Esophagus squamous epithelium (tissue), 5 donors: ENCODE data around the gene CYSTM1. TPM values are rescaled to one million over a fixed set of nuclear protein-coding genes. Genes with fewer than 3 reads are reported as not detected.

ENCODE experiments used
- DNase-seq: peaks from one replicate; lab custom pipeline; 2025; lab: John Stamatoyannopoulos, UW
- H3K27ac ChIP-seq, 4 donors: fragments of 200-600 bp; sonication (generic); one replicate each; pipeline ENCODE4 v1.5.1; 2016 to 2019; ENCODE audit warnings: mild to moderate bottlenecking in 1 of 4
- H3K27me3 ChIP-seq, 4 donors: fragments of 200-600 bp; sonication (generic); 1 replicate in 3 of 4; 2 replicates in 1 of 4; pipeline versions ENCODE4 v1.5.1 to v1.6.0; 2017 to 2021; ENCODE audit warnings: antibody characterized with exemption in 1 of 4
- H3K36me3 ChIP-seq, 3 donors: fragments of 200-600 bp; sonication (generic); one replicate each; pipeline ENCODE4 v1.5.1; 2016 to 2019
- H3K4me1 ChIP-seq, 3 donors: fragments of 200-600 bp; sonication (generic); one replicate each; pipeline ENCODE4 v1.5.1; 2017 to 2019
- H3K4me3 ChIP-seq, 4 donors: fragments of 200-600 bp; sonication (generic); 1 replicate in 3 of 4; 2 replicates in 1 of 4; pipeline ENCODE4 v1.5.1; 2016 to 2019; ENCODE audit warnings: mild to moderate bottlenecking in 2 of 4, moderate library complexity in 1 of 4
- H3K9me3 ChIP-seq, 3 donors: fragments of 200-600 bp; sonication (generic); one replicate each; pipeline ENCODE4 v1.5.1; 2016 to 2019
- POLR2A ChIP-seq, 4 donors: fragments of 450-650 bp; IDR thresholded peaks; one replicate each; pipeline ENCODE4 v1.6.1; 2017; ENCODE audit warnings: antibody characterized with exemption in 4 of 4, mild to moderate bottlenecking in 4 of 4, moderate library complexity in 3 of 4
- WGBS, 2 donors: methylation state at CpG; one replicate each; pipeline ENCODE4 v1.1.5; 2018; 5-methylcytosine and 5-hydroxymethylcytosine counted together
- intact Hi-C: fragments of 100-400 bp; cut with DNase I; formaldehyde crosslinking; loops from one replicate; pipeline ENCODE4 v1.15.0; 2022
- total RNA-seq, 4 donors: library from RNA; depleted of rRNA; stranded (reverse); fragments of >200 nt; gene quantifications; one replicate each; pipeline ENCODE4 v1.1.0, GENCODE V29; 2016
- TF ChIP-seq, protein P1 (sequence below), 6 experiments: fragments of 450-650 bp in 4 of 6; fragments of 200-600 bp in 2 of 6; sonication (generic) in 2 of 6; IDR thresholded peaks; one replicate each; pipeline ENCODE4 v1.5.1; 2016 to 2019; ENCODE audit warnings: antibody characterized with exemption in 6 of 6, mild to moderate bottlenecking in 4 of 6, moderate library complexity in 4 of 6
- donor health status: DM: yes; HTN: yes; CAD: no.

The CYSTM1 gene
- total RNA-seq, 4 donors from 2014 or later, result 2.6 to 22.5 (median 12.8) TPM

DNA sequence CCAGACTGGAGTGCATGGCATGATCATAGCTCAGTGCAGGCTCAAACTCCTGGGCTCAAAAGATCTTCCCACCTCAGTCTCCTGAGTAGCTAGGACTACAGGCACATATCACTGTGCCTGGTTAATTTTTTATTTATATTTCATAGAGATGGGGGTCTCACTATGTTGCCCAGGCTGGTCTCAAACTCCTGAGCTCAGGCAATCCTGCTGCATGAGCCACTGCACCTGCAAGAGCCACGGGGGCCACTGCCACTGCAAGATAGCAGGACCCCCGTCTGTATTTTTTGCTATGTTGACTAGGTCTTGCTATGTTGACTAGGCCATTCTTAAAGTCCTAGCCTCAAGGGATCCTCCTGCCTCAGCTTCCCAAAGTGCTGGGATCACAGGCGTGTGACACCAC lies 6.5 kb downstream of the CYSTM1 start:
- Histone ChIP-seq H3K4me3 (no peak overlapping the region), H3K36me3 (no peaks in the 10 kb centered on the region), H3K4me1 (peaks cover 0 to 56% (median 6%) of the 10 kb centered on the region in 3 donors), H3K9me3 (no peaks in the 10 kb centered on the region), H3K27ac (peak overlapping the region in 2 of 4 donors; percentile 34 to 44), H3K27me3 (no peaks in the 10 kb centered on the region)
- intact Hi-C loops, result no loop called here
- no peak for TF ChIP-seq POLR2A (IDR thresholded peaks at IDR 0.05)
- TF ChIP-seq, protein P1, sequence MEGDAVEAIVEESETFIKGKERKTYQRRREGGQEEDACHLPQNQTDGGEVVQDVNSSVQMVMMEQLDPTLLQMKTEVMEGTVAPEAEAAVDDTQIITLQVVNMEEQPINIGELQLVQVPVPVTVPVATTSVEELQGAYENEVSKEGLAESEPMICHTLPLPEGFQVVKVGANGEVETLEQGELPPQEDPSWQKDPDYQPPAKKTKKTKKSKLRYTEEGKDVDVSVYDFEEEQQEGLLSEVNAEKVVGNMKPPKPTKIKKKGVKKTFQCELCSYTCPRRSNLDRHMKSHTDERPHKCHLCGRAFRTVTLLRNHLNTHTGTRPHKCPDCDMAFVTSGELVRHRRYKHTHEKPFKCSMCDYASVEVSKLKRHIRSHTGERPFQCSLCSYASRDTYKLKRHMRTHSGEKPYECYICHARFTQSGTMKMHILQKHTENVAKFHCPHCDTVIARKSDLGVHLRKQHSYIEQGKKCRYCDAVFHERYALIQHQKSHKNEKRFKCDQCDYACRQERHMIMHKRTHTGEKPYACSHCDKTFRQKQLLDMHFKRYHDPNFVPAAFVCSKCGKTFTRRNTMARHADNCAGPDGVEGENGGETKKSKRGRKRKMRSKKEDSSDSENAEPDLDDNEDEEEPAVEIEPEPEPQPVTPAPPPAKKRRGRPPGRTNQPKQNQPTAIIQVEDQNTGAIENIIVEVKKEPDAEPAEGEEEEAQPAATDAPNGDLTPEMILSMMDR (IDR thresholded peaks at IDR 0.05), result no peak
- WGBS, 2 donors, result 93 to 98% methylated on average over 3 of the region's 3 CpGs
- no peak for DNase-seq

DNA sequence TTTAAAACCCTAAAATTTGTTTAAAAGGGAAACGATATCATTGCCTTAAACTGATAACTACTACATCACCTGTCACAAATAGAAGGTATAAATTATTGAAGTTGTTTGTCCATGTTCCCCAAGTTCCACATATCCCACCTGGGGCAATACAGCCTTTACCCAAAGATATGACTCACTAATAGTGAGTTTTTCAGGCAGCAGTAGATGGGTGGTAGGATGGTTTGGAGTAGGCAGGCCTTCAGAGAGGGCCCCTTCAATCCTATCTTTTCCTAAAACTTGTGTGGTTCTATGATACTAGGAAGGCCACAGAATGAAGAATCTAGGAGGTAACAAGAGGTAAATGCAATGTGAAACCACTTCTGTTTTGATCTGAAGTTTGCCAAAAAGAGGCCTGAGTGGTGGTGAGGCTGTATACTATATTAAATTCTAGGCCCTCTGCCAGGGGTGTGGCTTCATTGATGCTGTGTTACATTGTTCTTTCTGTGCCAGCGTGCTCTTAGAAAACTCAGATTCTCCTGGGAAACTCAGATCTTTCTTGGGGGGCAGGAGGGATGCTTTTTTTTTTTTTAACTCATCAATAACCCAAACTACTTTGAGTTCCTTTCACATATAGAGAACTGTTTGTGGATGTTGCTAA lies 7.2 kb downstream of the CYSTM1 start:
- no peak for DNase-seq
- no peaks in the 10 kb centered on the region for H3K36me3 ChIP-seq
- TF ChIP-seq, protein P1 (IDR thresholded peaks at IDR 0.05), result no peak
- no peak for TF ChIP-seq POLR2A (IDR thresholded peaks at IDR 0.05)
- H3K27ac ChIP-seq, result peak overlapping the region in 3 of 4 donors; percentile 1 to 49 (median 33)
- 51 to 58% methylated on average over 2 of the region's 2 CpGs for WGBS, 2 donors
- H3K4me1 ChIP-seq, result peaks cover 0 to 51% (median 6%) of the 10 kb centered on the region in 3 donors
- intact Hi-C loops, result no loop called here
- H3K9me3 ChIP-seq, result no peaks in the 10 kb centered on the region
- H3K27me3 ChIP-seq, result no peaks in the 10 kb centered on the region
- H3K4me3 ChIP-seq, result no peak overlapping the region

DNA sequence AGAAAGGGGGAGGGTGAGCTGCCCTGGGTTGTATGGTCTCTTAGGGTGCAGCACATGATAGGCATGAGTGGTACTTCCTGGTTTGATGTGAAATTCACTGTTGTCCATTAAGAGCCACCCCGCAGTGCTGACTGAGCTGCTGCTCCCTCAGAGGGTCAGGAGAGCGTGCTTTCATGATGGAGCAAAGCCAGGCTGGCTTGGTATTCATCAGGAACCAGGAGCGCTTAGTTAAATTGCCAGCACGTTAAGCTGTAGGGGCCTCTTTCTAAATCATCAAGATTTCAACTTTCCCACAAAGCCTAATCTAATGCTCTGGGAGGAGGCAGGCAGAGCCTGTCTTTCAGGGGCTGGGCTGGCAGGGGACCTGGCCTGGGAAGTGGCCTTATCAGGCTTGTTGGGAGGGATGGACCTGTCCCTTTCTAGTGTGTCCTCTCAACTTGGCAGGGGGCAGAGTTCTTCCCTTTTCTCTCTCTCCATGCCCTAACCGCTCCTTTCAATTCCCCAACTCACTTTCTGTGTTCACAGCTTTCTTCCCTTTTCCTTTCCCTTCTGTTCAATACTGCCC lies 7.9 kb downstream of the CYSTM1 start:
- Histone ChIP-seq H3K4me3 (no peak overlapping the region), H3K36me3 (no peaks in the 10 kb centered on the region), H3K9me3 (no peaks in the 10 kb centered on the region), H3K27me3 (no peaks in the 10 kb centered on the region), H3K4me1 (peaks cover 0 to 44% (median 6%) of the 10 kb centered on the region in 3 donors), H3K27ac (peak overlapping the region in 3 of 4 donors; percentile 1 to 71 (median 49))
- WGBS, 2 donors, result 59 to 66% methylated on average over 5 of the region's 5 CpGs
- TF ChIP-seq, protein P1 (IDR thresholded peaks at IDR 0.05), result no peak
- TF ChIP-seq POLR2A (IDR thresholded peaks at IDR 0.05), result no peak
- intact Hi-C loops, result no loop called here
- no peak for DNase-seq

DNA sequence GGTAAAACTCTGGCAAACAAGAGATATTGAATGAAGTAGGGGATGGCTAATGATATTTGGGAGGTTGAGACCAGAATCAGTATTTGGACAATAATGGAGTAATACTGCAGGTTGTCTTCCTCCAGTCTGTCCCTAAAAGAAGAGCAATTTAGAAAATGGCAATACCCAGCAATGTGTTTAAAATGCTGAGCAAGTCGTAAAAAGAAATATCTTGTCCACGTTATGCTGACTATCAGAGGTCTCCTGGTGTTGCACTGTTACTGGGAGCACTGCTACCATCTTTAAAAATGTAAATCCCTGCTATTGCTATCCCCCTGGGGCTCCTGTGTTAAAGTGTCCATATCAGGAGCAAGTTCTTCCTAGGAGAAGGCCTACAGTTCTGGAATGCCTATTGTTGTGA lies 10.4 kb downstream of the CYSTM1 start:
- WGBS, 2 donors, result 87 to 91% methylated on average over 2 of the region's 2 CpGs
- Histone ChIP-seq H3K27me3 (no peaks in the 10 kb centered on the region), H3K4me3 (no peak overlapping the region), H3K9me3 (no peaks in the 10 kb centered on the region), H3K4me1 (peaks cover 0 to 29% (median 6%) of the 10 kb centered on the region in 3 donors), H3K36me3 (no peaks in the 10 kb centered on the region), H3K27ac (no peak overlapping the region)
- intact Hi-C loops, result no loop called here
- no peak for DNase-seq
- TF ChIP-seq, protein P1 (IDR thresholded peaks at IDR 0.05), result no peak
- no peak for TF ChIP-seq POLR2A (IDR thresholded peaks at IDR 0.05)

DNA sequence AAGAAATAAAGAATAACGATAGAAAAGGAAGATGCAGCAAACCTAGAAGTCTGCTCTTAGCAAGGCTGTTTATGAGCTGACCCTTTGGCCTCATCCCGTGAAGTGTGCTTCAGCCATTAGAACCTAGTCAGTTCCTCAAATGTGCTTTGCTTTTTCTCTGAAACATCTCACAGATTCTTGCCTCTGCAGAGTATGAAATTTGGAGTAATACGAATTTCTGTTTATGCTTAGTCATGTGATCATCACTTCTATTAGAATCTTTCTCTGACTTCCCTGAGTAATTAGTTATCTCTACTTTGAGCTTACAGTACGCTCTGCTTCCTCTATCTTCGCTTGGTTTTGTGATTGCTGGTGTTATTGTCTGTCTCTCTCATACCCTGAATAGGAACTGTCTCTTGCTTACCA lies 11.3 kb downstream of the CYSTM1 start:
- 77 to 80% methylated on average over 5 of the region's 5 CpGs for WGBS, 2 donors
- intact Hi-C loops, result no loop called here
- Histone ChIP-seq H3K4me3 (no peak overlapping the region), H3K4me1 (peaks cover 0 to 30% (median 6%) of the 10 kb centered on the region in 3 donors), H3K9me3 (no peaks in the 10 kb centered on the region), H3K27ac (no peak overlapping the region), H3K27me3 (no peaks in the 10 kb centered on the region), H3K36me3 (no peaks in the 10 kb centered on the region)
- TF ChIP-seq, protein P1 (IDR thresholded peaks at IDR 0.05), result no peak
- TF ChIP-seq POLR2A (IDR thresholded peaks at IDR 0.05), result no peak
- DNase-seq, result no peak
